Effector memory CD4-positive, alpha-beta T cell (primary cell): ENCODE measurements around the gene ARHGAP26.

Source experiments
- DNase-seq, 3 donors: peaks; one replicate each; pipeline ENCODE4 v3.0.0-alpha.2; 2020
- H3K27ac ChIP-seq: 2 replicates; pipeline ENCODE4 v1.7.0; 2013; ENCODE audit warnings: mild to moderate bottlenecking, low read length, moderate library complexity; ENCODE audit not compliant: insufficient read depth, poor library complexity, severe bottlenecking
- H3K27me3 ChIP-seq: replicated peaks from 2 replicates; pipeline ENCODE4 v1.7.0; 2013; ENCODE audit warnings: mild to moderate bottlenecking, low read length; ENCODE audit not compliant: insufficient read depth, control insufficient read depth, poor library complexity, severe bottlenecking
- H3K36me3 ChIP-seq: 2 replicates; pipeline ENCODE4 v1.7.0; 2013; ENCODE audit warnings: mild to moderate bottlenecking, low read length, moderate library complexity; ENCODE audit not compliant: control insufficient read depth, insufficient read depth
- H3K4me1 ChIP-seq: 2 replicates; pipeline ENCODE4 v1.7.0; 2013; ENCODE audit warnings: low read length, mild to moderate bottlenecking; ENCODE audit not compliant: control insufficient read depth, insufficient read depth, poor library complexity, severe bottlenecking
- H3K4me3 ChIP-seq: 2 replicates; pipeline ENCODE4 v1.7.0; 2013; ENCODE audit warnings: low read length, low read depth, mild to moderate bottlenecking; ENCODE audit not compliant: insufficient read depth, poor library complexity, severe bottlenecking
- H3K9me3 ChIP-seq: 2 replicates; pipeline ENCODE4 v1.7.0; 2013; ENCODE audit warnings: mild to moderate bottlenecking, low read length, moderate library complexity; ENCODE audit not compliant: control insufficient read depth

ARHGAP26 gene

DNA sequence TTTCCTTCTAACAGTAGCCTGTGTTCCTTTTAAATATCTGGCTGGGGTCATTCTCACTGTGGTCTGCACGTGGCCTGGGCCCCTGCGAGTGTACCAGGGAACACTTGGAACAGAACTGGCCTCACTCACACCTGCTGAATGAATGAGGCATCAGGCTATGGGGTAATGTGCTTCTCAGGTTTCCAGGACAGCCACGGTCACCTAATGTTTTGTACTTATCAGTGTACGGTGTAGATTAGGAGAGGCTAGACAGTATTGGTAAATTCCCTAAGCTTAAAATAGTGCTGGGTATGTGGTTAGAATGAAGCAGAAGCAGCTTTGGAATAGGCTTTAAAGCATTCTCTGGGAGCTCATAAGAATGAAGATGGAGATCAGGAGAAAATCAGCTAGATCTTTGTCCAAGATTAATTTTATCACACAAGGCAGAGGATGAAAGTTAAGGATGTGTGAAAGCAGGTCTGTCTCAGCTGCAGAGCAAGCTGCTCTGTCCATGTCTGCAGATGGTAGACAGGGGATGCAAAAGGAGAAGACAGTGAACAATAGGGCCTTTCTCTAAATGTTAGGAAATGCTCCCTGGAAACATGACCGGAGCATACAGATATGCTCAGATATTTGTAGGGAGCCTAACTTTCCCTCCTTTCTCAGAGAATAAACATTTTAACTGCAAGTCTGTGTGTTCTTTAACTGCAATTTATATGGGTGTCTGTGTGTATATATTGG lies 365.8 kb downstream of the ARHGAP26 start:
- H3K36me3 ChIP-seq = no peaks in the 10 kb centered on the region
- no peak for DNase-seq
- no peaks in the 10 kb centered on the region for H3K27me3 ChIP-seq
- H3K4me3 ChIP-seq = no peak overlapping the region
- H3K9me3 ChIP-seq = no peaks in the 10 kb centered on the region
- H3K4me1 ChIP-seq = no peaks in the 10 kb centered on the region
- no peak overlapping the region for H3K27ac ChIP-seq

DNA sequence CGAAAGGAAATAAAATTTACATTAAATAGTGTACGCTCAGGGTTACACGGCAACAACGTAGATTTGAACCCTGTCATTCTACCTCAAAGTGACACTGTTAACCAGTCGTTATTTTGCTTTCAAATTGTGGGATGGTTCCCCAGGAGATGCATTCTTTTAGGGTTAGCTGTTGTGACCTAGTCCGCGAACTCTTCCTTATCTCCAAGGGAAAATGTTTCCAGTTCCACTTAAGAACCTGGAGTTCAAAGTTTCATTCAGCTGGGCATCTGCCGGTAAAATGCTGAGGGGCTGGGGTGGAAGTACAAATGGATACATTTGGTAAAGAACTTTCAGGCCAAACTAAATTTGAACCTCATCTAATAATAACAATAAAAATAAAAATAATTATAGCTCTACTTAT lies 368.7 kb downstream of the ARHGAP26 start:
- Histone ChIP-seq H3K4me3 (no peak overlapping the region), H3K27me3 (no peaks in the 10 kb centered on the region), H3K36me3 (no peaks in the 10 kb centered on the region), H3K4me1 (no peaks in the 10 kb centered on the region), H3K27ac (no peak overlapping the region), H3K9me3 (no peaks in the 10 kb centered on the region)
- DNase-seq = no peak

DNA sequence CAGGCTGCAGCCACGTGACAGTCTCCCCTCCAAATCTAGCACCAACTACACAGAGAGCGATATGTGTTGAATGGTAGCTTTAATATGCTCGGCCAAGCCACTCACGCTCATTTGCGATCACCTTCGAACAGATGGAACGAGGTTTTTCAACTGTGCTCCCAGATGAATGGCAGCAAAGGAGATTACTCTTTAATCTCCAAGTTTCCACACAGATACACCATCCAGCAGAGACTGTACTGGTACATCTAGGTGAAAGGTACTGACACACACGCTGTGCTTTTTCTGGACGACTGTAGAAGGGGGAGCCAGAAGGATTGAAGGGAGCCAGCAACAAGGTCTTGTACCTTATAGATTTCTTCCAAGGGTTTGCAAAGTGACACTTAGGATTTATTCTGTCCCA lies 369.4 kb downstream of the ARHGAP26 start:
- no peaks in the 10 kb centered on the region for H3K9me3 ChIP-seq
- no peak overlapping the region for H3K27ac ChIP-seq
- no peak overlapping the region for H3K4me3 ChIP-seq
- no peaks in the 10 kb centered on the region for H3K36me3 ChIP-seq
- DNase-seq = no peak
- H3K27me3 ChIP-seq = no peaks in the 10 kb centered on the region
- no peaks in the 10 kb centered on the region for H3K4me1 ChIP-seq

DNA sequence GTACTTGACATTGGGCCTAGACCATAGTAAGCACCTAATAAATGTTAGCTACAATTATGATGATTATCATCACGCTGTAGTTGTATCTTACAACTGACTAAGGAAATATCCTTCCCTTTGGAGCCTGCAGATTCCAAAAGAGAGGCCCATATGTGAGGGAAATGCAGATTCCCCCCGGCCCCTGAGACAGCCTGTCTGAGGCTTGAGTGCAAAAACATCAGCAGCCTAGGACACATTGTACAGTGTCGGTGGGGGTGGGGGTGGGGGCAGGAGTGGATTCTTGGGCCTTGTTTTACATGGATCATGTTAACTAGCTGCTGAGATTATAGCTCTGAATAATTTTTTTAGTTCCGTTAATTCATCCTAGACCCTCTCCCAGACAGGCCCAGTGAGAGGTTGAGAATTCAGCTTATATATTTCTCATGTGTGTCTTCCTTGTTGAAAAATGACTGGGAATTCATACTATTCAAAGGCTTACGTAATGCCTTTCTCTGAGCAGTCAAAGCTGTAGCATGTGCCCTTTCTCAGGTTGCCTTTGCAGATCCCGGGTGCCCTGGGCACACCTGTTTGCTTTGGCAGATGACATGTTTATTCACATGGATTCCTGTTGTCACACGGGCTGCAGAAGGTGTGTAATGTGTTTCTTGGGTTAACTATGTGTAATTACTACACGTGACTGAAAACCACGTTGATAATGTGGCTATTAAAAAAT lies 370.5 kb downstream of the ARHGAP26 start:
- DNase-seq = no peak
- H3K27me3 ChIP-seq = no peaks in the 10 kb centered on the region
- no peaks in the 10 kb centered on the region for H3K36me3 ChIP-seq
- no peak overlapping the region for H3K4me3 ChIP-seq
- H3K9me3 ChIP-seq = no peaks in the 10 kb centered on the region
- H3K4me1 ChIP-seq = no peaks in the 10 kb centered on the region
- no peak overlapping the region for H3K27ac ChIP-seq

DNA sequence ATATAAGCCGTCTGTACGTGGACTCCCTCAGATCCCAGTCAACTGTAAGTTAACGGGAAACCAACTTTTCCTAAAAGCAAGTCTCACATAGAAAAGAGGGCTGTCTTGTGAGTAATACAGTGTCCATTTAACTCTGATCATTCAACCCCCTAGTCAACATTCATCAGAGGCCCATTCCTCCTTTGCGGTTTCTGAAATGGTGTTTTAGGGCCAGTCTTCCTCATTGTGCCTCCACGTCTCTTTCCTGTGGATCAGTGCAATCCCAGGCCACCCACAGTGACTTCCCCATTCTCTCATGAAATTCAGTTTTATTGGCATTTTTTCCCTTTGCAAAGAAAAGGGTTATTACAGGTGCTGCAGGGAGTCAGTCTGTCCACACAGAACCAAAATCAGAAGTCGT lies 371.5 kb downstream of the ARHGAP26 start:
- Histone ChIP-seq H3K4me3 (no peak overlapping the region), H3K27me3 (no peaks in the 10 kb centered on the region), H3K27ac (no peak overlapping the region), H3K4me1 (no peaks in the 10 kb centered on the region), H3K9me3 (no peaks in the 10 kb centered on the region), H3K36me3 (no peaks in the 10 kb centered on the region)
- DNase-seq = no peak

DNA sequence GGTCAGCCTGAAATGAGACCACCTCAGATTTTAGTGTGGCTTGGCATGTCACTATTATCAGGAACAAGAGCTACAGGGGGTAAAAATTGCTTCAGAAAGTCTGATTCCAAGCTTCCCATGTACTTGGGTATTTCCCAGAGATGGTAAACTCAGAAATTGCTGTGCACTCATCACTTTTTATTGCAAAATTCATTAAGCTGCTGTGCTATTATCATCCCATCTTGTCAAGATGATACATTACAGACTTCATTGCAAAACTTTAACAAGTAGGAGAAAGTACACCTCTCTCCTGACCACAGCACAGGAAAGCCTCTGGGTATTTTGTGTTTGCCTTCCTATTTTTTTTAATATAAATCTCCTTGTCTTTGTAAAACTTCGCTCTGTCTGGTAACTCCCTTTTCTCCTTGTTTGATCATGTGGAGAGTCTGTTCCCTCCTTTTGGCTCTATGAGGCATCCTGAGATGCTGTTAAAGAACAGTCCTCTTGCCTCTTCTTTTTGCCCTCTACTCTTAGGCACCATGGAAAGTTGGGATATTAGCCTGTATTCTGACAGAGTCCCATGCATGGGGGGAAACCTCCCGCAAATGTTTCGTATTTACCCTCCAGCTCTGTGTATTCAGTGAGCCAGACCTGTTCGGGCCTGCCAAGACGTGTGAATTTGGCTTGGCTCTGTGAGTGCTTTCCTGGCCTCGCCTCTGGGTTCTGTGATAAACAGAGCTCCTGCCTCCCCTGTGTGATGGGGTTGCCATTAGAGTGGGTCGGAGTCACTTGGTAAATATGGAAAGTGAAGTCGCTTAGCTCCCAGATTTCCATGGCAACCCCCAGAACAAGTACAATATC lies 372.6 kb downstream of the ARHGAP26 start:
- H3K27ac ChIP-seq = no peak overlapping the region
- H3K36me3 ChIP-seq = no peaks in the 10 kb centered on the region
- H3K9me3 ChIP-seq = no peaks in the 10 kb centered on the region
- H3K27me3 ChIP-seq = no peaks in the 10 kb centered on the region
- DNase-seq = no peak
- no peak overlapping the region for H3K4me3 ChIP-seq
- H3K4me1 ChIP-seq = no peaks in the 10 kb centered on the region

DNA sequence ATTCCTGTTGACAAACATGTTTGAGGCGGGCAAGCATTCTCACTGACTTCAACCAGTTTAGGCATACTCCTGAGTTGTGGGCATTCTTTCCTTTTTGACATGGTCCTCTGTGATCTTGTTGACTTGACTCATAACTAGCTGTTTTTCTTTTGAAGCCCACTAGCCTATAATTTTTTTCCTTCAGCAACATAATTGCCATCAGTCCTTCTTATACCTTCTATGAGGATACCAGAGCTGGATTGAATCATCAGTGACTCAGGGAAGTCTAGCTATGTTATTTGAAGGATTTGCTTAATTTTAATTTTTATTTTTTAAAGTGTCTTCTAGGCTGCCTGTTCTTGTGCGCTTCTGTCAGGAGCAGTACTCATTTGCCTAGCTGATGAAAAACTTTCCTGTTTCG lies 373.8 kb downstream of the ARHGAP26 start:
- Histone ChIP-seq H3K36me3 (no peaks in the 10 kb centered on the region), H3K4me1 (no peaks in the 10 kb centered on the region), H3K27ac (no peak overlapping the region), H3K27me3 (no peaks in the 10 kb centered on the region), H3K9me3 (no peaks in the 10 kb centered on the region), H3K4me3 (no peak overlapping the region)
- DNase-seq = no peak

DNA sequence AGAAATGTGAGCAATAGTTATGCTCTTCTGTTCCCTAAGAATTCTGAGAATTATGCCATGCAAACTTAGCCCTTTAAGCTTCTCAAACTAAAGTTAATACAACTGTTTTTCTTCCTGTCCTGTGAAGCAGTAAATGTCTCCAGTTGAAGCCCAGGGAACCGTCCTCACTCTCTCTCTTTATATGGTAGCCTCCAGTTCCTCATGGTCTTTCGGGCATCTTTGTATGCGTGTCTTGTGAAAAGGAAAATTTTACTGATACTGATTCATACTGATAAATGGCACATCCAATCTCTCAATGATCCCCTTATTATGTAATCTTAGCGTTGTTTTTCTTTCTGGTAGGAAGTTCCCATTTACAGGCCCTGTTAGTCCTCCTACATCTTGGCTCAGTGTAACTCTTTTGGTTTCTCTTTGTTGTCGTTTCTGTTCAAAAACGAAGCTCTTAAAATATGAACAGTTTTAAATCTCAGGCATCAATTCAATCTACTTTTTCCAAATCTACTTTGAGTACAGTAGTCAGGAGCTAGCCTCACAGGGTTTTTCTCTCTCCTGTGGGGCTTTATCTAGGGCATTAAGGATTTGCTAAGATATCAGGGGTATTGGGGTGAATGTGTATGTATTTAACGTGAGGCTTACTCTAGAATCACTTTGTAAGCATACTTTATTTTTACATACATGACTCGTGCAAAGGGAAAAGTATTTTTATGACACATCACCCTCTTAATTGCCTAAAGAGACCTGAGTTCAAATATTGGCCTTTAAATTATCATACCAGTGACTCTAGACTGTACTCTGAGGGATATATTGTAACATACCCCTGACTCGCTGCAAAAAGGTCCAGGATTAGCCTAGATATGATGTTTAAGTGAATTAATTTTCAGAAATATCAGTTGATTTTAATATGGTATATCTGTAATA lies 375.3 kb downstream of the ARHGAP26 start:
- no peak overlapping the region for H3K27ac ChIP-seq

DNA sequence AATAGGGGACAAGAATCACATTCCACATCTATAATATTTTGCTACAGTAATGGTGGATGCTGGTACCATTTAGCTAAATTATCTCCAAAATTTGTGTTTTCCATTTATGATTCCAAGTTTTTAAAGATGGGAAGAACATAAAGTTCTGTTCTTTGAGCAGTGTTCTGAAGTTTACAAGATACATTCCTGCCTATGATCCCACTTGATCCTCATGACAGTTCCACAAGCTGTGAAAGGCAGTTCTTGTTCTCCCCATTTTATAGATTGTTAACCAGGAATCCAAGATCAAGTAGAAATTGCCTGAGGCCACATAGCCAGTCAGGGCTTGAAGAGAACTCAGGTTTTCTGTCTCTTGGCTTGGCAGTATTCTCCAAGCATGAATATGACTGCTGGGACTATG lies 376.0 kb downstream of the ARHGAP26 start:
- no peaks in the 10 kb centered on the region for H3K4me1 ChIP-seq
- DNase-seq = no peak
- H3K4me3 ChIP-seq = no peak overlapping the region
- no peaks in the 10 kb centered on the region for H3K27me3 ChIP-seq
- no peaks in the 10 kb centered on the region for H3K36me3 ChIP-seq
- H3K9me3 ChIP-seq = no peaks in the 10 kb centered on the region
- no peak overlapping the region for H3K27ac ChIP-seq

More for the DNA sequence above, 375.3 kb downstream of the ARHGAP26 start:
- no peak overlapping the region for H3K4me3 ChIP-seq
- no peaks in the 10 kb centered on the region for H3K27me3 ChIP-seq
- no peaks in the 10 kb centered on the region for H3K36me3 ChIP-seq
- no peaks in the 10 kb centered on the region for H3K9me3 ChIP-seq
- no peaks in the 10 kb centered on the region for H3K4me1 ChIP-seq
- no peak for DNase-seq
